Dendritic cell treated with granulocyte-macrophage colony-stimulating factor and Interleukin-4, amounts not matched to agents 40 ng/mL and 50 ng/mL, for 4 days (primary cell): ENCODE results near the gene ATP1A2.

ENCODE experiments used
- H3K27ac Mint-ChIP-seq: one replicate; pipeline ENCODE4 v1.8.0; 2022; ENCODE audit warnings: mild to moderate bottlenecking, mixed read lengths
- H3K27me3 Mint-ChIP-seq: one replicate; pipeline ENCODE4 v1.8.0; 2022; ENCODE audit warnings: mild to moderate bottlenecking, mixed read lengths
- H3K36me3 Mint-ChIP-seq: one replicate; pipeline ENCODE4 v1.8.0; 2022; ENCODE audit warnings: low read depth, mixed read lengths
- H3K4me1 Mint-ChIP-seq: one replicate; pipeline ENCODE4 v1.8.0; 2022; ENCODE audit warnings: low read depth, mixed read lengths
- H3K4me3 Mint-ChIP-seq: one replicate; pipeline ENCODE4 v1.8.0; 2022; ENCODE audit warnings: mild to moderate bottlenecking, moderate library complexity, mixed read lengths
- H3K9me3 Mint-ChIP-seq: one replicate; pipeline ENCODE4 v1.8.0; 2022; ENCODE audit warnings: mixed read lengths
- intact Hi-C: fragments of 100-400 bp; cut with micrococcal nuclease; formaldehyde crosslinking; loops from one replicate; pipeline ENCODE4 v1.15.0; 2022

The ATP1A2 gene

DNA sequence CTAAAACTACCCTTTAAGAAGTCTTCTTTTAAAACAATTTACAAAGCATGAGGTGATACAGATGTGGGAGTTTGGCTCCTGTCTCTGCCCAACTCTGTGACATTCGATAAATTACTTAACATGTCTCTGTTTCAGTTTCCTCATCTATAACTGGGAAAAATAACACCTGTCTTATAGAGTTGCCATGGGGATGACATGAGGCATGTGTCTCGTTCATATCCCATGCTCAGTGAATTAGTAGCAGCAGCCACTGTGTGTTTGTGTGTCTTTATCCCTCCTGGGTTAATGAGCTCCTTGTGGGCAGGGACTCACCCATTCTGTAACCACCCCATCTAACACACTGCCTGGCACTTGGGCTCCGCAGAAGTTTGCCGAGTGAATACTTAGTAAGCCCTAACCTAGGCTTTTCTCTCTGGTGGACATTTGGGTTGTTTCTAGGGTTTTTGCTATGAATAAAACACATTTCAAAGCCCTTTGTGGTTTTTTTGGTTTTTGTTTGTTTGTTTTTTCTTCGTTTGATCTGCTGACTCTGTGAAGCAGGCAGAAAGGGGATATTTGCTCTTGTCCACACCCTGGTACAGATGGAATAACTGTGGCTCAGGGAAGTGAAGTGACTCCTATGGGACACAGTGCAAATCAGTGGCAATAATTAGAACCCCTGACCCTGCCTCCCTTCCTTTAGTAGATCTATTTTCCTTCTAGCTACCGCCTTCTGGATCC is 35.0 kb upstream of the ATP1A2 start:
- H3K36me3 Mint-ChIP-seq = no peaks in the 10 kb centered on the region
- H3K27ac Mint-ChIP-seq = no peak overlapping the region
- peaks cover 58% of the 10 kb centered on the region for H3K27me3 Mint-ChIP-seq

DNA sequence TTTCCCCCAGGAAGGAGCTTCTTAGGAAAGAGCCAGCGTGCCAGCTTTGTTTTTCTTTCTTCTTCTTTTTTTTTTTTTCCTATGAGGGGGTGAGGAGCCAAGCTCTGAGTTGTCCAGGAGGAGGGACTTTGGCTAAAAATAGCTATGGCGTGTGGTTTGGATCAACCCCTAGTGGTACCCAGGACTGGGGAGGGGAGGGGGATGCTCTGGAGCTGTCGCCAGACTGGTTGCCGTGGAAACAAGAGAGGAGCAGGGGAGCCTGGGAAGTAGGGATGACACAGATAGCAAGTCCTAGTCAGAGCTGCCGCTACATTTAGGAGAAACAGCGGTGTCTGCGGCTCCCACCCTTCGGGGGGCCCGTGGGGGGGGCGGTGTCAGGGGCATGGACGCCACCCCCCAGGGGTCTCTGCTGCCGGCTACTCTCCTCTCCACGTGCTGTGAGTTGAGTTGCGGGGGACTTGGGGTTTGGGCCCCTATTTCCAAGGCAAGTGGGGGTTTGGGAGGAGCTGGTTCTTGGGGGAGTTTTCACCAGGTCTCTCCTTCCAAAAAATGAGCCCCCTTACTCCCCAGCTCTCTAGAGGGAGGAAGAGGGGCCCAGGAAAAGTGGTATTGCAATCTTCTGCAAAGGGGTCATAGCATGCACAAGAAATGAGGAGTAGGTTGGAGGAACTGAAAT is 34.2 kb upstream of the ATP1A2 start, which contains the start of gene KCNJ9:
Gene KCNJ9, plus strand, starts transcription at position 278 of the 676 bp plus-strand sequence. CDS start 2,493 bp downstream, outside the sequence.
- peaks cover 44% of the 10 kb centered on the region for H3K4me1 Mint-ChIP-seq
- peaks cover 8% of the 10 kb centered on the region for H3K9me3 Mint-ChIP-seq
- H3K4me3 Mint-ChIP-seq = no peak within 1 kb of the TSS
- intact Hi-C loops = no loop called here
- peaks cover 65% of the 10 kb centered on the region for H3K27me3 Mint-ChIP-seq
- no peaks in the 10 kb centered on the region for H3K36me3 Mint-ChIP-seq
- H3K27ac Mint-ChIP-seq = no peak within 1 kb of the TSS

More for the DNA sequence above, 35.0 kb upstream of the ATP1A2 start:
- Mint-ChIP-seq H3K4me3 (no peak overlapping the region), H3K9me3 (peaks cover 8% of the 10 kb centered on the region), H3K4me1 (peaks cover 52% of the 10 kb centered on the region)
- intact Hi-C loops = no loop called here

GRCh38 chr1:160082487-160082886 is 33.1 kb upstream of the ATP1A2 start:
- Mint-ChIP-seq H3K4me3 (no peak overlapping the region), H3K36me3 (peaks cover 7% of the 10 kb centered on the region), H3K9me3 (peaks cover 3% of the 10 kb centered on the region), H3K27ac (no peak overlapping the region), H3K4me1 (peaks cover 38% of the 10 kb centered on the region), H3K27me3 (peaks cover 67% of the 10 kb centered on the region)
- intact Hi-C loops = no loop called here

DNA sequence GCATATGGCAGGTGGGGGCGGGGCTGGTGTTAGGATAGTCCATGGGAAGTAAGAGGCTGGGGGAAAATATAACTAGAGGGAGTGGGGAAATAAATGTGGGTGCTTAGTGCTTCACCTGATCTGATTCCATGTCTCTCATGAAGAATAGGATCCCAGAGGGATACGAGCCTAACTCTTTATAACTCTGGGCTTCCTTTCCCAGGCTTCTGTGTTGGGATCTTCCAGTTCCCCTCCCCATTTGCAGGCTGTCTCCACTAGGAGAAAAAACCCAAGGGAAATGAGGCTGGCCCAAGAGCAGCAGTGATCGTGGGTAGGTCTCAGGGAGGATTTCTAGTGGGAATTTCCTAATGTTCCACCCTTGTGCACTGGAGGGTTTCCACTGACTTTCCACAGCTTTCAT is 32.6 kb upstream of the ATP1A2 start:
- intact Hi-C loops = no loop called here
- Mint-ChIP-seq H3K4me3 (no peak overlapping the region), H3K9me3 (no peaks in the 10 kb centered on the region), H3K36me3 (peaks cover 7% of the 10 kb centered on the region), H3K27me3 (peaks cover 67% of the 10 kb centered on the region), H3K27ac (no peak overlapping the region), H3K4me1 (peaks cover 36% of the 10 kb centered on the region)

DNA sequence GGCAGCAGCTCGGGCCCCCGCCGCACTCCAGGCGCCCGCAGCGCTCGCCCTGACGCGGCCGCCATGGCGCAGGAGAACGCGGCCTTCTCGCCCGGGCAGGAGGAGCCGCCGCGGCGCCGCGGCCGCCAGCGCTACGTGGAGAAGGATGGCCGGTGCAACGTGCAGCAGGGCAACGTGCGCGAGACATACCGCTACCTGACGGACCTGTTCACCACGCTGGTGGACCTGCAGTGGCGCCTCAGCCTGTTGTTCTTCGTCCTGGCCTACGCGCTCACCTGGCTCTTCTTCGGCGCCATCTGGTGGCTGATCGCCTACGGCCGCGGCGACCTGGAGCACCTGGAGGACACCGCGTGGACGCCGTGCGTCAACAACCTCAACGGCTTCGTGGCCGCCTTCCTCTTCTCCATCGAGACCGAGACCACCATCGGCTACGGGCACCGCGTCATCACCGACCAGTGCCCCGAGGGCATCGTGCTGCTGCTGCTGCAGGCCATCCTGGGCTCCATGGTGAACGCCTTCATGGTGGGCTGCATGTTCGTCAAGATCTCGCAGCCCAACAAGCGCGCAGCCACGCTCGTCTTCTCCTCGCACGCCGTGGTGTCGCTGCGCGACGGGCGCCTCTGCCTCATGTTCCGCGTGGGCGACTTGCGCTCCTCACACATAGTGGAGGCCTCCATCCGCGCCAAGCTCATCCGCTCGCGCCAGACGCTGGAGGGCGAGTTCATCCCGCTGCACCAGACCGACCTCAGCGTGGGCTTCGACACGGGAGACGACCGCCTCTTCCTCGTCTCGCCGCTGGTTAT is 31.4 kb upstream of the ATP1A2 start:
- Mint-ChIP-seq H3K4me1 (peaks cover 30% of the 10 kb centered on the region), H3K36me3 (peaks cover 20% of the 10 kb centered on the region), H3K4me3 (peak overlapping the region; percentile 30), H3K27me3 (peaks cover 65% of the 10 kb centered on the region), H3K27ac (no peak overlapping the region), H3K9me3 (no peaks in the 10 kb centered on the region)
- intact Hi-C loops = no loop called here

GRCh38 chr1:160084771-160085321 is 30.7 kb upstream of the ATP1A2 start:
- peaks cover 30% of the 10 kb centered on the region for H3K4me1 Mint-ChIP-seq
- H3K4me3 Mint-ChIP-seq = no peak overlapping the region
- no peak overlapping the region for H3K27ac Mint-ChIP-seq
- peaks cover 24% of the 10 kb centered on the region for H3K36me3 Mint-ChIP-seq
- peaks cover 63% of the 10 kb centered on the region for H3K27me3 Mint-ChIP-seq
- intact Hi-C loops = no loop called here
- H3K9me3 Mint-ChIP-seq = no peaks in the 10 kb centered on the region

DNA sequence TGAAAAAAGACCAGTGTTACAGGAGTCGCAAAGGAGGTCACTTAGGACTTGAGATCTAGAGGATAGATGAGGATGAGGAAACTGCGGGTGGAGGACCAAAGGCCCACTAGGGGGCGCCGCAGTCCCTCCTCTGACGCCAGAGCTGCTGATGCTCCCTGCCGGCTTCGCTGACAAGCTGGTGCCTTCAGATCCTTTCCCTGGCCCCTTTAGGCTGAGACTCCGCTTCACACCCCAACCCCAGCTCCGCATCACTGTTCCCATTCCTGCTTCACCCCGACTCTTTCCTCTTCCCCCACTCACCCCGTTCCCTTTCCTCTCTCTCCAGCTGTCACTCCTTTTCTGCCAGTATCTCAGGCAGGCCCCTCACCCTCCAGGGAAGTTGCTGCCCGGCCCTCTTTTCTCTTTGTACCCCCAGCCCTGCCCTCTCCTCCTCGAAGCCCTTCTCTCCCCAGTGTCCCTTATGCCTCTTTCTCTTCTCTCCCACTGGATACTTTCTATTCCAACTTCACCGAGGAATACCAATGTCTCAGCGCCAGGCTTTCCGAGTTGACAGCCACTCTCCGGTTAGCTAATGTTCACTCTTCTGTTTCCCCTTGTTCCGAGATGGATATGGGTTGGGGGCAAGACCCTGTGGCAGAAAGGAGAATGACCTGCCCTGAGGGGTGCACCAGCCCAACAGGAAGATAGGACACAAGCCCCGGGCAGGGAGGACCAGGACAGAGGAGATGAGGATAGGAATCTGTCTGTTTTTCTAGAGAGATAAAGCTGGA is 29.7 kb upstream of the ATP1A2 start:
- intact Hi-C loops = no loop called here
- H3K27me3 Mint-ChIP-seq = peaks cover 54% of the 10 kb centered on the region
- H3K4me3 Mint-ChIP-seq = no peak overlapping the region
- H3K4me1 Mint-ChIP-seq = peaks cover 26% of the 10 kb centered on the region
- peaks cover 29% of the 10 kb centered on the region for H3K36me3 Mint-ChIP-seq
- H3K27ac Mint-ChIP-seq = no peak overlapping the region
- H3K9me3 Mint-ChIP-seq = no peaks in the 10 kb centered on the region

DNA sequence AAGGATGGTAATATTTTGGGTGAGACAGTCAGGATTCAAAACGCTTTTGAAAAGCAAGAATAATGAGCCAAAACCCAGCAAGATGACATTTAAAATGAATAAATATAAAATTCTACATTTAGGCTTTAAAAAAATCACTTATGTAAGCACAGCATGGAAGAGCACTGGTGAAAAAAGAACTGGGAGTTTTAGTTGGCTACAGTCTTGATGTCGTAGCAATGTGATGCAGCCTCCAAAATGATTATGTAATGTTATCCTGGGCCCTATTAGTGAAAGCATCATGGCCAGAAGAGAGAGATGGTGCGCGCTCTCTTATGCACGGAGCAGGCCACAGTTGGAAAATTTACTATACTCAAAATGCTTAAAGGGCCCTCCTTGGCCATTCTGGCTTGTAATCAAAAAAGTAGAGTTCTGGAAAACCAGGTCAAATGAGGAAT is 29.1 kb upstream of the ATP1A2 start:
- peaks cover 20% of the 10 kb centered on the region for H3K4me1 Mint-ChIP-seq
- peaks cover 35% of the 10 kb centered on the region for H3K36me3 Mint-ChIP-seq
- no peaks in the 10 kb centered on the region for H3K9me3 Mint-ChIP-seq
- no peak overlapping the region for H3K27ac Mint-ChIP-seq
- H3K27me3 Mint-ChIP-seq = peaks cover 48% of the 10 kb centered on the region
- no peak overlapping the region for H3K4me3 Mint-ChIP-seq
- intact Hi-C loops = no loop called here

DNA sequence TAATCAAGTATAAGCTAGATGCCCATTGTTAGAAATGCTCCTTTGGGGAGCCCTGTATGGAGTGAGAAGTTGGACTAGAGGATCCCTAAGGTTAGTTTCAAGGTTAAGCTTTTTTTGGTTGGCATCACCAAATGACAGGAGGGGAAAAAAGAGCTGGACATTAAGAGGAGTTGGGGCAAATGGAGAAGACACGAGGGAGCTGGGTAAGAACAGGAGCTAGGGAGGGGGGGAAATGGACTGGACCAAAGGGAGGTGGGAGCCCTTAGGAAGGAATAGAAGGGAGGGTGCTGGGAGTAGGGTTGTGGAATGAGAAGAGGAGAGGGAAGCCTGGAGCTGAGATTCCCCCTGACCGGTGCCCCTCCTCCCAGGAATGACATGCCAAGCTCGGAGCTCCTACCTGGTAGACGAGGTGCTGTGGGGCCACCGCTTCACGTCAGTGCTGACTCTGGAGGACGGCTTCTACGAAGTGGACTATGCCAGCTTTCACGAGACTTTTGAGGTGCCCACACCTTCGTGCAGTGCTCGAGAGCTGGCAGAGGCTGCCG is 28.4 kb upstream of the ATP1A2 start:
- Mint-ChIP-seq H3K36me3 (peaks cover 43% of the 10 kb centered on the region), H3K4me1 (peaks cover 13% of the 10 kb centered on the region), H3K9me3 (no peaks in the 10 kb centered on the region), H3K4me3 (no peak overlapping the region), H3K27me3 (peaks cover 41% of the 10 kb centered on the region), H3K27ac (no peak overlapping the region)
- intact Hi-C loops = no loop called here

- Mint-ChIP-seq H3K27me3 (peaks cover 15% of the 10 kb centered on the region), H3K4me3 (no peak overlapping the region), H3K27ac (no peak overlapping the region), H3K9me3 (no peaks in the 10 kb centered on the region), H3K4me1 (no peaks in the 10 kb centered on the region), H3K36me3 (peaks cover 69% of the 10 kb centered on the region)
- intact Hi-C loops = no loop called here
Measured at GRCh38 chr1:160089883-160090282, 25.7 kb upstream of the ATP1A2 start.

DNA sequence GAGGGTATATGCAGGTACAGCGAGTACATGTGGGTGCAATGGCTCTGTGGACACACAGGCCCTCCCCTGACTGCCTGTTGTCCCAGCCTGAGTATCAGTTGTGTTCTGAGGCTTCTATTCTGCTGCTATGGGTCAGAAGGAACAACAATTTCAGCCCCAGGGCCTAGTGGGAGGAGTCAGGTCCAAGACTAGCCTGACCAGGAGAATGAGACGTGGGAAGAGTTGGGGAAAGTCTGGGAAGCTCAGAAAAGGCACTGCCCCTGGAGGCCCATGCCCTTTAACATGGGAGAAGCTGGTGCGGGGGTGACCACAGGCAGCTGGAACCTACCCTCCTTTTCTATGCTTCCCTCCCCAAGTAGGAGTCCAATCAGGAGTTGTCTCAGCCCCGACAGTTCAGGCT is 24.8 kb upstream of the ATP1A2 start:
- Mint-ChIP-seq H3K4me1 (peaks cover 1% of the 10 kb centered on the region), H3K9me3 (no peaks in the 10 kb centered on the region)

GRCh38 chr1:160091666-160092223 is 23.8 kb upstream of the ATP1A2 start:
- Mint-ChIP-seq H3K9me3 (no peaks in the 10 kb centered on the region), H3K4me1 (peaks cover 11% of the 10 kb centered on the region), H3K27me3 (peaks cover 3% of the 10 kb centered on the region), H3K36me3 (peaks cover 70% of the 10 kb centered on the region), H3K27ac (no peak overlapping the region), H3K4me3 (no peak overlapping the region)
- intact Hi-C loops = no loop called here

More for the DNA sequence above, 24.8 kb upstream of the ATP1A2 start:
- Mint-ChIP-seq H3K27me3 (peaks cover 7% of the 10 kb centered on the region), H3K27ac (no peak overlapping the region), H3K36me3 (peaks cover 70% of the 10 kb centered on the region), H3K4me3 (no peak overlapping the region)
- intact Hi-C loops = no loop called here
